WI38 (cell line): Measurements from ENCODE around the gene PHLDB3.

Source experiments
- H3K4me3 ChIP-seq: 2 replicates; pipeline ENCODE4 v1.5.1; 2011; ENCODE audit warnings: low read depth, mild to moderate bottlenecking, control low read depth, low read length
- TF ChIP-seq, protein P1 (sequence below): IDR thresholded peaks from 2 replicates; pipeline ENCODE4 v1.5.1; 2012; ENCODE audit warnings: low read depth, mild to moderate bottlenecking, control low read depth, low read length

Gene PHLDB3

DNA sequence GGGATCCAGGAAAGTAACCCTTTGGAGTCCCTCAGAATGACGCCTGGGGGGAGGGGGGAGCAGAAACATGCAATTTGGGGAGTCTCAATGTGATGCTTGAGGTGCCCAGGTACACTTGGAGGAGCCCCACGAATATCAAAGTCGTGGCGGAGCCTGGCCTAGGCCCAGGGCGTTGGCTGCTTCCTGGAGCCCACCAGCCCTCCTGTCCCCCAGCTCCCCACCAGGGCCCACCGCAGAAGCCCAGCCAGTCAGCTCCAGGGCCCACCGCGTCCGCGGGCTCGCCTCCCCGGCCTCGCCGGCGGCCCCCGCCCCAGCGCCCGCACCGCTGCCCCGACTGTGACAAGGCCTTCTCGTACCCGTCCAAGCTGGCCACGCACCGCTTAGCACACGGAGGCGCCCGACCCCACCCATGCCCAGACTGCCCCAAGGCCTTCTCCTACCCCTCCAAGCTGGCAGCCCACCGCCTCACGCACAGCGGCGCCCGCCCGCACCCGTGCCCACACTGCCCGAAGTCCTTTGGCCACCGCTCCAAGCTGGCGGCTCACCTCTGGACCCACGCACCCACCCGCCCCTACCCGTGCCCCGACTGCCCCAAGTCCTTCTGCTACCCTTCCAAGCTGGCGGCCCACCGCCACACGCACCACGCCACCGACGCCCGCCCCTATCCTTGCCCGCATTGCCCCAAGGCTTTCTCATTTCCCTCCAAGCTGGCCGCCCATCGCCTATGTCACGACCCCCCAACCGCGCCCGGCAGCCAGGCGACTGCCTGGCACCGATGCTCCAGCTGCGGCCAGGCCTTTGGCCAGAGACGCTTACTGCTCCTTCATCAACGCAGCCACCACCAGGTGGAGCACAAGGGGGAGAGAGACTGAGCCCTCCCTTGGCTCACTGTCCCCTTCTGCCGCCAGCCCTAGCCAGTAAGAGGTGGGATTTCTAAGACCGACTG, 30.5 kb upstream of the PHLDB3 start:
- H3K4me3 ChIP-seq = no peak overlapping the region
- TF ChIP-seq, protein P1, sequence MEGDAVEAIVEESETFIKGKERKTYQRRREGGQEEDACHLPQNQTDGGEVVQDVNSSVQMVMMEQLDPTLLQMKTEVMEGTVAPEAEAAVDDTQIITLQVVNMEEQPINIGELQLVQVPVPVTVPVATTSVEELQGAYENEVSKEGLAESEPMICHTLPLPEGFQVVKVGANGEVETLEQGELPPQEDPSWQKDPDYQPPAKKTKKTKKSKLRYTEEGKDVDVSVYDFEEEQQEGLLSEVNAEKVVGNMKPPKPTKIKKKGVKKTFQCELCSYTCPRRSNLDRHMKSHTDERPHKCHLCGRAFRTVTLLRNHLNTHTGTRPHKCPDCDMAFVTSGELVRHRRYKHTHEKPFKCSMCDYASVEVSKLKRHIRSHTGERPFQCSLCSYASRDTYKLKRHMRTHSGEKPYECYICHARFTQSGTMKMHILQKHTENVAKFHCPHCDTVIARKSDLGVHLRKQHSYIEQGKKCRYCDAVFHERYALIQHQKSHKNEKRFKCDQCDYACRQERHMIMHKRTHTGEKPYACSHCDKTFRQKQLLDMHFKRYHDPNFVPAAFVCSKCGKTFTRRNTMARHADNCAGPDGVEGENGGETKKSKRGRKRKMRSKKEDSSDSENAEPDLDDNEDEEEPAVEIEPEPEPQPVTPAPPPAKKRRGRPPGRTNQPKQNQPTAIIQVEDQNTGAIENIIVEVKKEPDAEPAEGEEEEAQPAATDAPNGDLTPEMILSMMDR = 0 out of 2 replicates have a peak, but pooled peaks have one; percentile 52

DNA sequence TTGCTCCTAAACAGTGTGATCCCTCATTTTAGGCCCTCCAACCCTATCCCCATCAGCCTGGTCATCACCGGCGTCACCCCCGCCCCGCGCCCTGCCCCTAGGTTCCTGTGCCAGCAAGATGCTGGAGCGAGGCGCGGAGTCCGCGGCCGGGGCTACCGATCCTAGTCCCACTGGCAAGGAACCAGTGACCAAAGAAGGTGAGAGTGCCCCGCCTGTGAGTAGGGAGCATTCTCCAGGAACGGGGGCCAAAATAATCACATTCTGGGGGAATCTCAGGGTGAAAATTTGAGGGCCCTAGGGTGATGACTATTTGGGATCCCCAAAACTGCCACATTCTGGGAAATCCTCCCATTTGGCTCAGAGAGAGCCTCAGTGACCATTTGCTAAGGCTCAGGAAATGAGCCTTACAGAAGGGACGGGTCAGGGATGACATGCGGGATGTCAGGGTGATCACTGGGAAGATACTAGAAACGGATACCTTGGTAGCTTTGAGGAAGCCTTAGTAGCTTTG, 29.8 kb upstream of the PHLDB3 start:
- TF ChIP-seq, protein P1 = no peak
- H3K4me3 ChIP-seq = peak overlapping the region; percentile 52

DNA sequence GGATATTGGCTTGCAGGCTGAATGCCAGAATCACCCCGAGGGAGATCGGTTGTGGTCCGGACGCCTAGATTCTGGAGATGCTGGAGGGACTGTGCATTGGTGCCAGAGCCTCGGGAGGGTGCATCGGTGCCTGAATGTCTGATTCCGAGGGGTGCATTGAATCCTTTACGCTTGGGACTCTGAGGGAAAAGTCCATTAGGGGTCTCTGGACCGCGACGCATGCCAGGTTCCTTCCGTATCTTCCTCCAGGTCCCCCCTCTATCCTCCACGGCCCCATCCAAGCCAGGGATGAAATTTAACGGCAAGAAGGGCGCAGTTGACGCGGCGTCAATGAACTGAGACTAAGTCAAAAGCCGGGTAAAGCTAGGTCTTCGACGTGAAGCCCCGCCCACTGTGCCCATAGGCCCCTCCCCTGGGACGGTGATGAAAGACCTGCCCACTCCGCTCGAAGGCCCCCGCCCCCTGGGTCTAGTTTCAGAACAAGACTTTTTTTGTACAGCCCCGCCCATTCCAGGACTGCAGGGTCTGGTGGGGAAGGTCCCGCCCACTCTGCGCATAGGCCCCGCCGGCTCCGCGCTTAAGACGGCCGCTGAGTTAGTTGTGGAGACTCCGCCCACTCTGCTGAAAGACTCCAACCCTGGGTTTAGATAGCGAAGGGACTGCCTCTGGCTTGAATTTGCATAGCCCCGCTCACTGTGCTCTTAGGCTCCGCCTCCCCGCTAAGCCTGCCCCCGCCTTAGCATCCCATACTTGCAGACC, 29.2 kb upstream of the PHLDB3 start:
- H3K4me3 ChIP-seq = peak overlapping the region; percentile 66
- TF ChIP-seq, protein P1 = no peak

DNA sequence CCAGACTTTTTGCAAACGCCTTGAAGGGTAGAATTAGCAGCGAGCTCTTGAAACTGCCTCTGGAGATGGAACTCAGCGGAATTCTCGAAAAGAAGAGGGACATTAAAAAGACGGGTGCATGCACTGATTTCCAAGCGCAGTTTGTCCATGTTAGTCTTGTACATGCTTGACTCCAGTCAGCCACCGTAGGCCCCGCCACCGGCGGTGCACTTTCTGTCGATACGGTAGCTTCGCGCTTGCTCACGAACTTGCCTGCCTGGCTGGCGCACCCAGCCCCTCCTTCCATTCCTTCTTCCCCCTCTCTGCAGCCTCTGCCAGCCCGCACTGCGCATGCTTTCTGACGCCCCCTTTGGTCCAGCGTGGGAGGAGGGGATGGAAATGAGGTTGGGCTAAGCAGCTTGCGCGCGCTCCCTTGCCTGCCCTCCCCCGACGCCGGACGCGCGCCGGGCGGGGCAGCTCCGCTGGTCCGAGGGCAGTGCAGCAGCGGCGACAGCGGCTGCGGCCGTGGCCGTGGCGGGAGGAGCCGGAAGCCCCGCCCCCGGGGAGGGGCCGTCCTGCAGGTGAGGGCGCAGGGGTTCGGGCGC, 28.5 kb upstream of the PHLDB3 start, which contains the start of gene ZNF575:
Gene ZNF575, plus strand, starts transcription at position 227 of the 584 bp plus-strand sequence. CDS start 1,235 bp downstream, outside the sequence.
- peak within 1 kb of the TSS; percentile 66 for H3K4me3 ChIP-seq
- TF ChIP-seq, protein P1 = no peak

DNA sequence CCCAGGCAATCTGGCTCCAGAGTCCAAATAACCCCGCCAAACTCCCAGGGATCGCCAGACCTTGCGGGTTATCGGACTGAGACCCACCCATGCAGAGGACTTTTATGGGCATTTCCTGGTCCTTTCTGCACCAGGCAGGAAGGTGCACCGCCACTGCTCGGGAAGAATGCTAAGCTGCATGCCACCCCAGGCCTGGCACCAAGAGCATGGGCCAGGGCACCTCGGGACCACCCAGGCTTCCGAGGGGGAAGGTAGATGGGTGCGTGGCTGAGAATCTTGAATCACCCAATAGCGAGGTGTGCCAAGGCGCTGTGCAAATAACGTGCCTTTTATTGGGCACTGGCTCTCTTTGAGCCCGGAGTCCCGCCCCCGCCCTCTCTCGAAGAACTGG, 28.0 kb upstream of the PHLDB3 start:
- TF ChIP-seq, protein P1 = no peak
- H3K4me3 ChIP-seq = peak overlapping the region; percentile 66

DNA sequence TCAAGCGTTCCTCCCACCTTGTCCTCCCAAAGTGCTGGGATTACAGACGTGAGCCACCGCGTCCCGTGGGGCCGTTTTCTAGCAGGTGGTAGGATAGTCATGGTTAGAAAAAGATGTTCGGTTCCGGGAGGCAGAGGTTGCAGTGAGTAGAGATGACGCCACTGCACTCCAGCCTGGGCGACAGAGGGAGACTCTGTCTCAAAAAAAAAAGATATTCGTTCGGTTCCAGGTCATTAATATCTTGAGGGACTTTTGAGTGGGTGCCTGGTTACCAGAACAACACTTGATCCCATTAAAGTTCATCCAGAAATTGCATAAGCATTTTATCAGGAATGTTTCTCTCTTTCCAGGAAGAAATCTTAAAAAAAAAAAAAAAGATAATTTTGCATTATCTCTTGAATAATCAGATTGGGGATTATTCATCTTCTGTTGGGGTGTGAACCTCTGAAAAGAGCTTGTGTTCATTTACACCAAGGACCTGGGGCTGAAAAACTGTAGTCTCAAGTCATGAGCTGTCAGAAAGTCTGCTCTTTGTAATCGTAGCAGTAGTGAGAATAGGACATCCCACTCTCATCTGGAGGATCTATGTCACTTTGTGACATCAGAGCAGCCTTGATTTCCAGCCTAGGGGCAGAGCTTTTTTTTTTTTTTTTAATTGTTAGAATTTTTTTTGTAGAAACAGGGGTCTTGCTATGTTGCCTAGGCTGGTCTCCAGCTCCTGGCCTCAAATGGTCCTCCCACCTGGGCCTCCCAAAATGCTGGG, 23.5 kb upstream of the PHLDB3 start:
- TF ChIP-seq, protein P1 = no peak
- no peak overlapping the region for H3K4me3 ChIP-seq
